Natural killer cell (primary cell): ENCODE measurements around the gene DPH2. TPM values are rescaled to one million over a fixed set of nuclear protein-coding genes. Genes with fewer than 3 reads are reported as not detected.
A peak's percentile ranks its signal among the peaks of the same experiment; 100 is the strongest.

ENCODE experiments used
- ATAC-seq, 3 donors: fragments of 150-1000 bp in 2 of 3; fragments of 200-7000 bp in 1 of 3; cut with Tn5 transposase; 1 replicate in 1 of 3; 2 replicates in 2 of 3; pipeline ENCODE4 v1.10.0; 2021; ENCODE audit warnings: mild to moderate bottlenecking in 2 of 3, moderate library complexity in 2 of 3
- DNase-seq, 2 donors: peaks; one replicate each; pipeline versions ENCODE4 v3.0.0 to v3.0.0-alpha.2; 2013 to 2021; ENCODE audit warnings: mixed read lengths in 1 of 2
- H3K27ac ChIP-seq: one replicate; pipeline ENCODE4 v1.5.1; 2013; ENCODE audit warnings: mild to moderate bottlenecking, low read length
- H3K27me3 ChIP-seq: one replicate; pipeline ENCODE4 v1.6.1; 2013; ENCODE audit warnings: low read length; ENCODE audit not compliant: control insufficient read depth, insufficient read depth
- H3K36me3 ChIP-seq: one replicate; pipeline ENCODE4 v1.6.1; 2013; ENCODE audit warnings: low read length; ENCODE audit not compliant: control insufficient read depth, insufficient read depth
- H3K4me1 ChIP-seq: one replicate; pipeline ENCODE4 v1.6.1; 2013; ENCODE audit warnings: low read length; ENCODE audit not compliant: control insufficient read depth, insufficient read depth
- H3K4me3 ChIP-seq: one replicate; pipeline ENCODE4 v1.5.1; 2013; ENCODE audit warnings: low read length
- H3K9me3 ChIP-seq: one replicate; pipeline ENCODE4 v1.6.1; 2013; ENCODE audit warnings: low read length; ENCODE audit not compliant: control insufficient read depth, insufficient read depth
- H3K27ac Mint-ChIP-seq, 2 donors: one replicate each; pipeline ENCODE4 v1.8.0; 2022; ENCODE audit warnings: mild to moderate bottlenecking in 2 of 2, mixed read lengths in 2 of 2, moderate library complexity in 1 of 2
- H3K27me3 Mint-ChIP-seq, 2 donors: one replicate each; pipeline ENCODE4 v1.8.0; 2022; ENCODE audit warnings: low read depth in 2 of 2, mixed read lengths in 2 of 2
- H3K36me3 Mint-ChIP-seq: one replicate; pipeline ENCODE4 v1.8.0; 2022; ENCODE audit warnings: mixed read lengths
- H3K4me1 Mint-ChIP-seq, 2 donors: one replicate each; pipeline ENCODE4 v1.8.0; 2022; ENCODE audit warnings: mixed read lengths in 2 of 2
- H3K4me3 Mint-ChIP-seq: one replicate; pipeline ENCODE4 v1.8.0; 2022; ENCODE audit warnings: mild to moderate bottlenecking, moderate library complexity, mixed read lengths
- H3K9me3 Mint-ChIP-seq, 2 donors: one replicate each; pipeline ENCODE4 v1.8.0; 2022; ENCODE audit warnings: mixed read lengths in 2 of 2
- WGBS: methylation state at CpG from one replicate; pipeline ENCODE4 v1.1.7; 2013; ENCODE audit warnings: missing lambda C conversion rate; ENCODE audit not compliant: insufficient coverage; 5-methylcytosine and 5-hydroxymethylcytosine counted together
- intact Hi-C: fragments of 100-400 bp; cut with micrococcal nuclease; formaldehyde crosslinking; loops from one replicate; pipeline ENCODE4 v1.14.2; 2022
- total RNA-seq, 4 donors: library from RNA; stranded (reverse); fragments of 120-200 nt in 1 of 4; gene quantifications; one replicate each; pipeline versions ENCODE4 v1.2.3 to v1.2.4, GENCODE V29; 2013 to 2022
- TF ChIP-seq, protein P1 (sequence below): fragments of 200-600 bp; IDR thresholded peaks from one replicate; pipeline ENCODE4 v1.8.0; 2022; ENCODE audit warnings: antibody characterized with exemption

Gene DPH2
- total RNA-seq, 3 donors from 2014 or later (not counting 1 experiment from before 2014, with no cell fraction given) = 18.2 to 27.3 (median 18.8) TPM

DNA sequence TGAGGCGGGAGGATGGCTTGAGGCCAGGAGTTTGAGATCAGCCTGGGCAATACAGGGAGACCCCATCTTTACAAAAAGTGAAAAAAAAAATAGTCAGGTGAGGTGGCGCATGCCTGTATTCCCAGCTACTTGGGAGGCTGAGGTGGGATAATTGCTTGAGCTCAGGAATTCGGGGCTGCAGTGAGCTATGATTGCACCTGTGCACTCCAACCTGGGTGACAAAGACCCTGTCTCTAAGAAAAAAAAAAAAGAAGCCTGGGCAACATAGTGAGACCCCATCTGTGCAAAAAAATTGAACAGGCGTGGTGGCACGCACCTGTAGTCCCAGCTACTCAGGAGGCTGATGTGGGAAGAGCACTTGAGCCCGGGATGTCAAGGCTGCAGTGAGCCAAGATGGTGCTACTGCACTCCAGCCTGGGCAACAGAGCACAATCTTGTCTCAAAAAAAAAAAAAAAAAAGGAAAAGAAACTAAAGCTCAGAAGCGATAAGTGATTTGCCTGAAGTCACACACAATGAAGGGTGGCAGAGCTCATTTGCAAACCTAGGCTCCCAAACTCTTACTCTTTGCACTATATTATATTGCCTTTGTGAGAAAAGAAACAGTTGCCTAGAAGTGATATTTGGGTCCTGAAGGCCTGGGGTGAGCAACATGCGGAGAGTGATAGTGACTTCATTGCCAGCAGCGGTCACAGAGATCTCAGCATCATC, 23.6 kb downstream of the DPH2 start:
- intact Hi-C loops = no loop called here
- Histone ChIP-seq H3K27me3 (no peaks in the 10 kb centered on the region), H3K4me3 (no peak overlapping the region), H3K27ac (no peak overlapping the region), H3K36me3 (no peaks in the 10 kb centered on the region), H3K4me1 (peaks cover 16% of the 10 kb centered on the region), H3K9me3 (no peaks in the 10 kb centered on the region)
- WGBS = 92% methylated on average over 8 of the region's 9 CpGs
- peak overlapping the region; percentile 9 for H3K4me3 Mint-ChIP-seq
- H3K9me3 Mint-ChIP-seq = no peaks in the 10 kb centered on the region
- H3K27me3 Mint-ChIP-seq = no peaks in the 10 kb centered on the region
- DNase-seq (no peak), ATAC-seq (no peak)
- H3K4me1 Mint-ChIP-seq = peaks cover 4 to 19% of the 10 kb centered on the region in 2 donors
- TF ChIP-seq, protein P1, sequence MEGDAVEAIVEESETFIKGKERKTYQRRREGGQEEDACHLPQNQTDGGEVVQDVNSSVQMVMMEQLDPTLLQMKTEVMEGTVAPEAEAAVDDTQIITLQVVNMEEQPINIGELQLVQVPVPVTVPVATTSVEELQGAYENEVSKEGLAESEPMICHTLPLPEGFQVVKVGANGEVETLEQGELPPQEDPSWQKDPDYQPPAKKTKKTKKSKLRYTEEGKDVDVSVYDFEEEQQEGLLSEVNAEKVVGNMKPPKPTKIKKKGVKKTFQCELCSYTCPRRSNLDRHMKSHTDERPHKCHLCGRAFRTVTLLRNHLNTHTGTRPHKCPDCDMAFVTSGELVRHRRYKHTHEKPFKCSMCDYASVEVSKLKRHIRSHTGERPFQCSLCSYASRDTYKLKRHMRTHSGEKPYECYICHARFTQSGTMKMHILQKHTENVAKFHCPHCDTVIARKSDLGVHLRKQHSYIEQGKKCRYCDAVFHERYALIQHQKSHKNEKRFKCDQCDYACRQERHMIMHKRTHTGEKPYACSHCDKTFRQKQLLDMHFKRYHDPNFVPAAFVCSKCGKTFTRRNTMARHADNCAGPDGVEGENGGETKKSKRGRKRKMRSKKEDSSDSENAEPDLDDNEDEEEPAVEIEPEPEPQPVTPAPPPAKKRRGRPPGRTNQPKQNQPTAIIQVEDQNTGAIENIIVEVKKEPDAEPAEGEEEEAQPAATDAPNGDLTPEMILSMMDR = no peak
- peak overlapping the region; percentile 34 to 93 for H3K27ac Mint-ChIP-seq
- no peaks in the 10 kb centered on the region for H3K36me3 Mint-ChIP-seq

GRCh38 chr1:43994071-43994470, 24.3 kb downstream of the DPH2 start:
- intact Hi-C loops = no loop called here
- H3K4me3 Mint-ChIP-seq = no peak overlapping the region

GRCh38 chr1:43994794-43995790, 25.3 kb downstream of the DPH2 start:
- DNase-seq (no peak), ATAC-seq (no peak)
- H3K4me3 ChIP-seq = no peak overlapping the region
- no peaks in the 10 kb centered on the region for H3K9me3 ChIP-seq
- intact Hi-C loops = no loop called here
- Mint-ChIP-seq H3K4me1 (peaks cover 4 to 19% of the 10 kb centered on the region in 2 donors), H3K36me3 (no peaks in the 10 kb centered on the region), H3K9me3 (no peaks in the 10 kb centered on the region), H3K4me3 (no peak overlapping the region), H3K27ac (peak overlapping the region in 1 of 2 donors; percentile 42), H3K27me3 (no peaks in the 10 kb centered on the region)
- no peaks in the 10 kb centered on the region for H3K27me3 ChIP-seq
- TF ChIP-seq, protein P1 = no peak
- H3K27ac ChIP-seq = no peak overlapping the region
- H3K4me1 ChIP-seq = peaks cover 16% of the 10 kb centered on the region
- WGBS = 75% methylated on average over 15 of the region's 15 CpGs
- no peaks in the 10 kb centered on the region for H3K36me3 ChIP-seq

More at GRCh38 chr1:43994071-43994470, 24.3 kb downstream of the DPH2 start:
- H3K9me3 ChIP-seq = no peaks in the 10 kb centered on the region
- H3K27me3 ChIP-seq = no peaks in the 10 kb centered on the region
- TF ChIP-seq, protein P1 = no peak
- Mint-ChIP-seq H3K4me1 (peaks cover 4 to 19% of the 10 kb centered on the region in 2 donors), H3K27ac (no peak overlapping the region), H3K36me3 (no peaks in the 10 kb centered on the region), H3K9me3 (no peaks in the 10 kb centered on the region), H3K27me3 (no peaks in the 10 kb centered on the region)
- ATAC-seq (no peak), DNase-seq (no peak)
- no peaks in the 10 kb centered on the region for H3K36me3 ChIP-seq
- H3K27ac ChIP-seq = no peak overlapping the region
- H3K4me3 ChIP-seq = no peak overlapping the region
- 84% methylated on average over 4 of the region's 7 CpGs for WGBS
- peaks cover 16% of the 10 kb centered on the region for H3K4me1 ChIP-seq
